Activated B cell treated with CpG ODN at 0.5 μM for 24 hours (primary cell): ENCODE results near the gene ACOT6. TPM values are rescaled to one million over a fixed set of nuclear protein-coding genes. Genes with fewer than 3 reads are reported as not detected.

Experiments
- ATAC-seq: fragments of 200-7000 bp; cut with Tn5 transposase; one replicate; pipeline ENCODE4 v1.10.0; 2021; ENCODE audit warnings: low read depth, mild to moderate bottlenecking, moderate library complexity
- CTCF ChIA-PET: fragments of 350-600 bp; sonication (Branson Sonifier 250); formaldehyde crosslinking; loops from one replicate; lab custom pipeline; 2021; ENCODE audit warnings: antibody characterized with exemption; lab: Charles Lee
- POLR2A ChIA-PET: fragments of 350-600 bp; sonication (Branson Sonifier 250); formaldehyde crosslinking; loops from one replicate; lab custom pipeline; 2021; ENCODE audit warnings: antibody characterized with exemption; lab: Charles Lee
- DNase-seq: peaks from one replicate; pipeline ENCODE4 v3.0.0; 2022
- H3K27ac Mint-ChIP-seq: one replicate; pipeline ENCODE4 v1.8.0; 2020; ENCODE audit warnings: mixed read lengths
- H3K27me3 Mint-ChIP-seq: one replicate; pipeline ENCODE4 v1.8.0; 2021; ENCODE audit warnings: mixed read lengths
- H3K36me3 Mint-ChIP-seq: one replicate; pipeline ENCODE4 v1.8.0; 2021; ENCODE audit warnings: low read depth, mixed read lengths
- H3K4me1 Mint-ChIP-seq: one replicate; pipeline ENCODE4 v1.8.0; 2021; ENCODE audit warnings: mixed read lengths
- H3K4me3 Mint-ChIP-seq: one replicate; pipeline ENCODE4 v1.8.0; 2020; ENCODE audit warnings: mild to moderate bottlenecking, mixed read lengths
- H3K9me3 Mint-ChIP-seq: one replicate; pipeline ENCODE4 v1.8.0; 2020; ENCODE audit warnings: mixed read lengths
- intact Hi-C: fragments of 100-400 bp; cut with micrococcal nuclease; formaldehyde crosslinking; loops from one replicate; pipeline ENCODE4 v1.15.1; 2024
- total RNA-seq: library from RNA; stranded (reverse); gene quantifications from 2 replicates; pipeline ENCODE4 v1.2.3, GENCODE V29; 2022
- TF ChIP-seq, protein P1 (sequence below): fragments of 200-600 bp; IDR thresholded peaks from one replicate; pipeline ENCODE4 v1.8.0; 2022; ENCODE audit warnings: antibody characterized with exemption, mild to moderate bottlenecking

ACOT6 gene
- total RNA-seq, 1 donor from 2014 or later, result not detected

GRCh38 chr14:73660511-73660910 is 48.2 kb downstream of the ACOT6 start:
- intact Hi-C loops, result no loop called here
- TF ChIP-seq, protein P1, sequence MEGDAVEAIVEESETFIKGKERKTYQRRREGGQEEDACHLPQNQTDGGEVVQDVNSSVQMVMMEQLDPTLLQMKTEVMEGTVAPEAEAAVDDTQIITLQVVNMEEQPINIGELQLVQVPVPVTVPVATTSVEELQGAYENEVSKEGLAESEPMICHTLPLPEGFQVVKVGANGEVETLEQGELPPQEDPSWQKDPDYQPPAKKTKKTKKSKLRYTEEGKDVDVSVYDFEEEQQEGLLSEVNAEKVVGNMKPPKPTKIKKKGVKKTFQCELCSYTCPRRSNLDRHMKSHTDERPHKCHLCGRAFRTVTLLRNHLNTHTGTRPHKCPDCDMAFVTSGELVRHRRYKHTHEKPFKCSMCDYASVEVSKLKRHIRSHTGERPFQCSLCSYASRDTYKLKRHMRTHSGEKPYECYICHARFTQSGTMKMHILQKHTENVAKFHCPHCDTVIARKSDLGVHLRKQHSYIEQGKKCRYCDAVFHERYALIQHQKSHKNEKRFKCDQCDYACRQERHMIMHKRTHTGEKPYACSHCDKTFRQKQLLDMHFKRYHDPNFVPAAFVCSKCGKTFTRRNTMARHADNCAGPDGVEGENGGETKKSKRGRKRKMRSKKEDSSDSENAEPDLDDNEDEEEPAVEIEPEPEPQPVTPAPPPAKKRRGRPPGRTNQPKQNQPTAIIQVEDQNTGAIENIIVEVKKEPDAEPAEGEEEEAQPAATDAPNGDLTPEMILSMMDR, result no peak
- no peak for DNase-seq
- peaks cover 13% of the 10 kb centered on the region for H3K36me3 Mint-ChIP-seq
- no peak overlapping the region for H3K27ac Mint-ChIP-seq
- H3K4me1 Mint-ChIP-seq, result no peaks in the 10 kb centered on the region
- POLR2A ChIA-PET, result interaction anchor here (0.6 kb wide), 1 partner anchor 22 kb away, joined by 5 read pairs; no protein-coding TSS in a partner anchor
- H3K9me3 Mint-ChIP-seq, result no peaks in the 10 kb centered on the region
- H3K4me3 Mint-ChIP-seq, result no peak overlapping the region
- CTCF ChIA-PET, result no interaction called here
- ATAC-seq, result no peak
- H3K27me3 Mint-ChIP-seq, result no peaks in the 10 kb centered on the region

- CTCF ChIA-PET, result no interaction called here
- Mint-ChIP-seq H3K27me3 (no peaks in the 10 kb centered on the region), H3K9me3 (no peaks in the 10 kb centered on the region), H3K27ac (no peak overlapping the region), H3K4me3 (no peak overlapping the region), H3K36me3 (peaks cover 13% of the 10 kb centered on the region), H3K4me1 (no peaks in the 10 kb centered on the region)
- intact Hi-C loops, result no loop called here
- TF ChIP-seq, protein P1, result no peak
- POLR2A ChIA-PET, result no interaction called here
- ATAC-seq (no peak), DNase-seq (no peak)
Observed at GRCh38 chr14:73661872-73662271, 49.6 kb downstream of the ACOT6 start.

DNA sequence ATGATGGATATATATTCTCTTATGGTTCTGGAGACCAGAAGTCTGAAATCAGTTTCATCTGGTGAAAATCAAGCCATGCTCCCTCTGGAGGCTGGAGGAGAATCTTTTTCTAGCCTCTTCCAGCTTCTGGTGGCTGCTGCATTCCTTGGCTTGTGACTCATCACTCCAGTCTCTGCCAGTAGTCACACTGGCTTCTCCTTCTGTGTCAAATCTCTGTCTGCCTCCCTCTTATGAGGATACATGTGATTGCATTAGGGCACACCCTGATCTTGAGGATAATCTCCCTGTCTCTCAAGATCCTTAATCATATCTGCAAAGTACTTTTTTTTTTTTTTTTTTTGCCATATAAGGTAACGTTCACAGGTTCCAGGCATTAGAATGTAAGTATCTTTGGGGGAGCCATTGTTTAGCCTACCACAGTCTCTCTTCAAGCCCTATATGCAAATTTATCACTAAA is 50.2 kb downstream of the ACOT6 start:
- DNase-seq (no peak), ATAC-seq (no peak)
- Mint-ChIP-seq H3K4me1 (no peaks in the 10 kb centered on the region), H3K4me3 (no peak overlapping the region), H3K9me3 (no peaks in the 10 kb centered on the region), H3K36me3 (peaks cover 13% of the 10 kb centered on the region), H3K27me3 (no peaks in the 10 kb centered on the region), H3K27ac (no peak overlapping the region)
- TF ChIP-seq, protein P1, result no peak
- ChIA-PET POLR2A (no interaction called here), CTCF (no interaction called here)
- intact Hi-C loops, result no loop called here

- no peaks in the 10 kb centered on the region for H3K4me1 Mint-ChIP-seq
- no peak overlapping the region for H3K4me3 Mint-ChIP-seq
- H3K27ac Mint-ChIP-seq, result no peak overlapping the region
- POLR2A ChIA-PET, result no interaction called here
- intact Hi-C loops, result no loop called here
- no peak for ATAC-seq
- CTCF ChIA-PET, result interaction anchor here (0.6 kb wide), 1 partner anchor 29 kb away, joined by 3 read pairs; no protein-coding TSS in a partner anchor
- peaks cover 10% of the 10 kb centered on the region for H3K36me3 Mint-ChIP-seq
- no peaks in the 10 kb centered on the region for H3K9me3 Mint-ChIP-seq
- TF ChIP-seq, protein P1, result no peak
- no peaks in the 10 kb centered on the region for H3K27me3 Mint-ChIP-seq
- DNase-seq, result no peak
Observed at GRCh38 chr14:73663548-73664212, 51.4 kb downstream of the ACOT6 start.

DNA sequence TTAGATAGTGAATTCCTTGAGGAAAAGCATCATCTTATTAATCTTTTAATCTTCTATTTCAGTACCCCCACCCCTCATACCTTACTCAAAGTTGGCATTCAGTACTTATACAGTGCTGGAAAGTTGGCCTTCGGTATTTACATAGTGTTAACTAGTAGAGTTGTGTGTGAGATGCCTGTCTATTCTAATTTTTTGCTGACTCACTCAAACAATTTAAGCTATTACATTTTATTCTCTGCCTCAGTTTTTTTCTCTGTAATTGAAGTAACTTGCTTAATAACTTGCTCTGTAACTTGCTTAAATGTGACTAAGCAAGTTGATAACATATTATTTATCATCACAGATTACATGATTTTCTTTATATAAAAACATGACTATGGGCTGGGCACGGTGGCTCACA is 52.8 kb downstream of the ACOT6 start:
- Mint-ChIP-seq H3K27me3 (no peaks in the 10 kb centered on the region), H3K4me1 (no peaks in the 10 kb centered on the region), H3K36me3 (peaks cover 8% of the 10 kb centered on the region), H3K4me3 (no peak overlapping the region), H3K27ac (no peak overlapping the region), H3K9me3 (no peaks in the 10 kb centered on the region)
- ChIA-PET CTCF (no interaction called here), POLR2A (interaction anchor here (0.6 kb wide), 1 partner anchor 1188 kb away, joined by 3 read pairs; no protein-coding TSS in a partner anchor)
- intact Hi-C loops, result no loop called here
- no peak for ATAC-seq
- TF ChIP-seq, protein P1, result no peak
- DNase-seq, result no peak
